GM19372 (cell line): ENCODE measurements around the gene RBM20.

Experiments
- ATAC-seq: cut with Tn5 transposase; IDR thresholded peaks from one replicate; pipeline ENCODE4 v1.9.1; 2021; ENCODE audit warnings: mild to moderate bottlenecking, low read depth, moderate library complexity; ENCODE audit not compliant: unreplicated experiment

RBM20 gene

DNA sequence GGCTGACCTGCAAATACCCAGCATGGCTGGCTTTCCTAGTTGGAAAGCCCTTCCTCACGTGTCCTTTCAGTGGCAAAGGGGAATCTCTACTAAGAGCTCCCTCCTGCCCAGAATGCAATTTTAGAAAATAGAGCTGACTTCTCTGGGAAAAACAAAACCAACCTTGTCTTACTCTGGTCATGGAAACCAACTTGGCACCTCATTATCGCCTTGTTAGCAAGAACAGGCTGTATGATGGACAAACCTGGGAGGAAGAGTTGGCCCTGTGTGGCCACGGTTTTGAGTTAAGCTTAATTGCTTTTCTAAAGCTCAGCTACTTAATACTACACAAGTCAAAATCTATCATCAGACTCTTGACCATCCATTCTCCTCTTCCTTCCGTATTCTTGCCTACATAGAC is 133.5 kb downstream of the RBM20 start:
- no peak for ATAC-seq

DNA sequence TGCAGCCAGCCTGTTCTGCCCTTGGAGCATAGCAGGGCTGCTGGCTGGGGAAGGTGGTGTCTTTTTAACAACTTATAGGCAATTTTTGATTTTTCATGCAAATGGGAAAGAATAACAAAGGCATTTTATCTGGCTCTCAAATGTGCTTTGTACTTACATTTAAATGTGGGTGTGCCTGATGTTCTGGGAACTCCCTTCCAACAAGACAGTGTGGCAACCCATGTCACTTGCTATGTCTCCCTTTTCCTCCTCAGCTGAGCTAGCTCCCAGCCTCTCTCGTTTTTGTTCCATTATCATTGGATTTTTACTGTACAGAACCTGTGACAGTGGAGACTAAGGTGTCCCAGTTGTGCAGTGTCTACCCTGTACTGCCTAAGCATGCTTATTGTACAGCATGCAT is 134.1 kb downstream of the RBM20 start:
- ATAC-seq: no peak

DNA sequence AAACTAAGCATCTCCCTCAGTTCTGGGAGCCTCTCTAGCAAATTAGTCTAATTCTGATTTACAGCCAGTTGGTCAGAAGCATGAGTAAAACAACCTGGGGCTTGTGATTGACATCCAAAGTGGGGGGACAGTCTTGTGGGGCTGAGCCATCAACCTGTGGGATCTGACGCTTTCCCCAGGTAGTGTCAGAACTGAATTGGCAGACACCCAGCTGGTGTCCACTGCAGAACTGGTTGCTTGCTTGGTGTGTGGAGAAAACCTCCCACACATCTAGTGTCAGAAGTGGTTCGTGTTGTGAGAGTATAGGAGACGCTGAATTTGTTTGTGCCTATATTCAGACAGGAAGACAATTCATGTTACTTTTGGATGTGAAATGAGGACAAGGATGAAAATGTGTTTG is 135.4 kb downstream of the RBM20 start:
- ATAC-seq: no peak

DNA sequence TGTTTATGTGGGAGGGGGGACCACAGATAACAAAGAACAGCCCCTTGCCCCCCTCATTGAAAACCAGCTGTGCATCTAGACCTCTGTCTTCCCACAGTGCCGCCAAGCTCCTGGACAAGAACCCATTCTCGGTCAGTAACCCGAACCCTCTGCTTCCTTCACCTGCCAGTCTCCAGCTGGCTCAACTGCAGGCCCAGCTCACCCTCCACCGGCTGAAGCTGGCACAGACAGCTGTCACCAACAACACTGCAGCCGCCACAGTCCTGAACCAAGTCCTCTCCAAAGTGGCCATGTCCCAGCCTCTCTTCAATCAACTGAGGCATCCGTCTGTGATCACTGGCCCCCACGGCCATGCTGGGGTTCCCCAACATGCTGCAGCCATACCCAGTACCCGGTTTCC is 136.6 kb downstream of the RBM20 start:
- ATAC-seq: no peak

DNA sequence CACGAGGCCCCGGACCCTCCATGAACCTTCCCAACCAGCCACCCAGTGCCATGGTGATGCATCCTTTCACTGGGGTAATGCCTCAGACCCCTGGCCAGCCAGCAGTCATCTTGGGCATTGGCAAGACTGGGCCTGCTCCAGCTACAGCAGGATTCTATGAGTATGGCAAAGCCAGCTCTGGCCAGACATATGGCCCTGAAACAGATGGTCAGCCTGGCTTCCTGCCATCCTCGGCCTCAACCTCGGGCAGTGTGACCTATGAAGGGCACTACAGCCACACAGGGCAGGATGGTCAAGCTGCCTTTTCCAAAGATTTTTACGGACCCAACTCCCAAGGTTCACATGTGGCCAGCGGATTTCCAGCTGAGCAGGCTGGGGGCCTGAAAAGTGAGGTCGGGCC is 137.0 kb downstream of the RBM20 start:
- ATAC-seq: no peak

DNA sequence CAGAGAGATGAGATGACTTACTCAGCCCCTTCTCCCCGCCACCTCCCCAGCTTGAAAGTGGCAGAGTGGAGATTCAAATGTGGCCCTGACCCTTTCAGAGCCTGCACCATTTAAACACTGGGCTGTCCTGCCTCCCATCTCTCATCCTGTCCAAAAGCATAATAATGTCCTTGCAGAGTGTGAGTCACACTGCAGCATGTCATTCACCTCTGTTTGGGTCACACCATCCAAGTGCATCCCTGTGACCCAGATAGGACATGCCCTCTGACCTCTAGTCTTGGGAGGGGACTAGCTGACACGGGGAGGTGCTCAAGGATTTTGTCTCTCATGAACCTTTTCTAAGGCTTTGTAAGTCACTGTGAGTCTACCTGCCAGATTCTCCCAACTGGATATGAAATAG is 138.5 kb downstream of the RBM20 start:
- no peak for ATAC-seq

DNA sequence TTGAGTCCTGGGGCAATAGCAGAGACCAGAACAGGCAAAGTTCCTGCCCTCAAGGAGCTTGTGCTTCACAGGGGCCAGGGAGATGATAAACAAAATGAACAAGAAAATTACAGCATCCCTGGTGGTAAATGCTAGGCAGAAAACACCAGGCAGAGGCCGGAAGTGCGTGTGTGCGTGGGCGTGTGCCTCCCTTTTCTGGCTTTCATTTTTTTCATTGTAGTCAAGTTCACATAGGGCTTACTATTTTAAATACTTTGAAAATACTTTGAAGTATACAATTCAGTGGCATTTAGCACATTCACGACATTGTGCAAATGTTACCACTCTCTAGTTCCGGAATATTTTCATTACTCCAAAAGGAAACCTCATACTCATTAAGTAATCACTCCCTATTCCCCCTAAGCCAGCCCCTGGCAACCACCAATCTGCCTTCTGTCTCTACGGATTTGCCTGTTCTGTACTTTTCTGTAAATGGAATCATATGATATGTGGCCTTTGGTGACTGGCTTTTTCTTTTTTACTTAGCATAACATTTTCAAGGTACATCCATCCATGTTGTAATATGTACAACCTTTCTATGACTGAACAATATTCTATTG is 139.5 kb downstream of the RBM20 start:
- ATAC-seq: no peak

DNA sequence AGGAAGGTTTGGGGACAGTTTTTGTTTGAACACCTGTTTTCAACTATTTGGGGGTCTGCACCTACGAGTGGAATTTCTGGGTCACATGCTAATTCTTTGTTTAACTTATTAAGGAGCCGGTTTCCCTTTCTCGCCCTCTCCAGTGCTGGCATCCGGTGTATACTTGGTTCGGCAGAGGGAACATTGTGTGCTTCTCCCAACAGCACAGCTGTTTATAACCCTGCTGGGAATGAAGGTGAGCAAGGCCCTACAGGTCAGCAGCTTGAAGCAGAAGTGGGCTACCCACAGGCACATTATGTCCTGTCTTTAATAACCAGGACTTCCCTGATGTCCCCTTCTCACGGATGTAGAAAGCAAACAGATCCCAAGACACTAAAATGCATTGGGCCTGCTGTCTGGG is 140.1 kb downstream of the RBM20 start:
- no peak for ATAC-seq

DNA sequence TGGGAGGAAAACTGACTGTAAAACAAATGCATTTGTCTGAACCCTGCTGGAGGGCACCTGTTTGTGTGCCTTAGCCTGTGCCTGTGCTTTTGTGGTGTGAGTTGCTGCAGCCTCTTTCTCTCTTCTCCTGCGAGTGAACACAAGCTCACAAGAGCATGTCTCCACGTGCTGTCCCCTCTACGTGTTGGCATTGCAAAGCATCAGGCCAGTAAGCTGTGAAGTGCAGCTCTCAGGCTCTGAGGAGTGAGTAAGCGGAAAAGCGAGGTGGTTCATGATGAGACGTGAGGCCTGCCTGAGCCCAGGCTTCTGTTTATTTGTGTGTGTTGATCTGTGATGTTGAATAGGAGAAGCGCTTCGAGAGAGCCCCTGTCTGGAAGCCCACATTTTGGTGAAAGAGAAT is 142.0 kb downstream of the RBM20 start:
- no peak for ATAC-seq

DNA sequence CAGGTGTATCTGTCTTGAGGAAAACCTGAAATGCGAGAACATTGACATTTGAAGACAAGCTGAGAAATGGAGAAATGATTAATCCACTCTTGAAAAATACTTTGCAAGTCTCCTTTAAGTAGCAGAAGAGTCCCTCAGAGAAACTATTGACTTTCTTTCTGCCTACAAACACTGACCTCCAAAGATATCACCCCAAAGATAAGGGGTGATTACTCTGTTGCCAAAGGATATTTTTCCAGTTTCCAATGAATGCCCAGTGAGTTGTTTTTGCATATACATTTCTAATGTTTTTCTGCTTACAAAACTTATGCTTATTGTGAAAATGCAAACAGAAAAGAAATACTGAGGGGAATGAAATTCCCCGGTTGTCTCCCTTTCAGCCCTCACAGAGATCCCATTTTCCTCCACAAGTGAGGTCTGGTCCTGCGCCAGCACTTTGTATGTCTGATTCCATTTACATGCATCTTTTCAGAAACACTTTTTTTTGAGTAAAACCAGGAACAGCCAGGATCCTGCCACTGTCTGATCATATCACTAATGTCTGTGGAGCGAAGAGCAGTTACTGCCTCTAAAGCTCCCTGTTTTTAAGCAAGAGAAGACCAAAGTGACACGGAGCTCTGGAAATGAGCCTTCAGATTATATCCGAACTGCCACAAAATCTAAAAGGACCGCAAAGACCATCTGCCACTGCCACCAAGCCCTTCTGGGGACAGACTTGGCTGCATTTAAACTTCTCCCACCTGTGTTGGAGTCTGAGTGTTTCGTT is 144.7 kb downstream of the RBM20 start:
- ATAC-seq: no peak

DNA sequence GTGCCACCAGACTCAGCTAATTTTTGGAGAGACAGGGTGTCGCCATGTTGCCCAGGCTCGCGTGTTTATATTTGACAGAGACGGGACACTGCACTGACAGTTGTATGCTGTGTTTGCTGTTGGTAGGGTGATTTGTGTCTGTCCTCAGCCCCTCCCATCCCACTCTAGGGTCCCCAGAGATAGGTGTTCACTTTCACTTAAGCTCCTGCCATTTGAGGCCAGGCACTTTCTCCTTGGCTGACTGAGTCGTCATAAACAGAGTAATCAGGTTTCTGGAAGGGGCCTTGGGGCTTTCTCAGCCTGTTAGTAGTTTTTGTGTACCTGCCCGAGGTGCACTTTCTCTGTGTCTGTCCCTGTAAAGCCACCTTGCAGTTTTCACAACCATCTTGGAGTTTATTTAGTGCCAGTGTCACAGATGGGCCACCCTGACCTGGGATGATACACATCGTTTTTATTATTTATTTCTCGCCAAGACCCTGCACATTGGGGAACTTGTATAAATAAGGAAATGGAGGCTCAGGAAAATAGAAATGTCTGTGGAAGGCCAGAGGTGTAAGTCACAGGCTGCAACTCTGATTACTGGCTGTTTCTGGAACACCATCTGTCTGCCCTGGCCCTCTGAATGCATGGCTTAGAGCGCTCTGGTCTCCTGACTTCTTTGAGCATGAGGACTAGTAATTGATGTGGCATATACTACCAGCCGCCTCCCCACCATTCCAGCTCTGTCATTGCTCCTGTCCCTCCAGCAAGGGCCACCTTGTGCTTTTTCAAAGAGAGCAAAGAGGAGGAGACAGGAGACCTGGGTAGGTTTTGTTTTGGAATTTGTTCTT is 145.7 kb downstream of the RBM20 start:
- ATAC-seq: no peak

DNA sequence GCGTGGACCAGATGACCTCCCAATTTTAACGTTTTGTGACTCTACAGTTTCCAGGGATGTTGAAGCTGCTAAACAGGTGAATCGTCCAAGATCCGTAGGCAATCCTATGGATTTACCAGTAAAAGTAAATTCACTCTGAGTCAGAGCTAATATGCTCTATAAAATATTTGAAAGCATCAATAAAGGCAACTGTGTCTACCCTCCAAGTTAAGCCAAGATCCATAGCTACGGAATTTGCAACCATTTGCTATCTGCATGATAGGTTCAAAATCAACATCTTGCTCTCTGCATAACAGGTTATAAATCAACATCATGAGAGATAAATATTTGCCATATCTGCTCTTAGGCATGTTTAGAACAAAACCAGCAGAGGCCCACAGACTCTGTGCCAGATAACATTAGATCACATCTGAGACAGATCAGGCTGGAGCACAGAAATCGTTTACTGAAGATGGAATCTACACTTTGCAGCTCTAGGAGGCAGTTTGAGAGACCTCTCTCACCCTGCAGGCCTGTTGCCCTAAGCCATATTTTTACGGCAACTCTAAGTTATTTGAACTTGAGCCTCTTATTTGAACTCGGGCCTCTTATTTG is 146.9 kb downstream of the RBM20 start:
- ATAC-seq: no peak

DNA sequence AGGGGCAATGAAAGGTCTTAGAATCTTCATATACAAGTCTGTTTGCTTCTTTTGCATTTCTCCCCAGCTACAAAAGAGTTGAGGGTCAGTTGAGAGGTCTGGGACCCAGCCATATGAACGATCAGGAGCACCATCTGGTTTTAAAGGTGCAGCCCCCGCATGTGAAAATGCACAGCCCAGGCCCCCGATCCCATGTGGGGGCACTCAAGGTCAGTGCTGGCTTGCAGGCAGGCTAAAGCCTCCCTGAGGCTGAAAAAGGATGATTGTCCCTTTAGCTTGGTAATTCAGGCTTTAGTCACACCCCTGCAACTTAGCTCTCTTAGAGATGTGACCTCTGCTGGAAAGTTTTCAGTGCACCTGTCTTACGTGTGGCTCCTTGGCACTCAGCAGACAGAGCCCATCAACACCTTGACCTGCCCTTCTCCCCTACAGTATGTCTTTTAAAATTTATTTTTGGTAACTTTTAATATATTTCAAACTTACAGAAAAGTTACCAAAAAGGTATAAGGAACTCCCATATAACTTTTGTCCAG is 147.5 kb downstream of the RBM20 start:
- no peak for ATAC-seq

DNA sequence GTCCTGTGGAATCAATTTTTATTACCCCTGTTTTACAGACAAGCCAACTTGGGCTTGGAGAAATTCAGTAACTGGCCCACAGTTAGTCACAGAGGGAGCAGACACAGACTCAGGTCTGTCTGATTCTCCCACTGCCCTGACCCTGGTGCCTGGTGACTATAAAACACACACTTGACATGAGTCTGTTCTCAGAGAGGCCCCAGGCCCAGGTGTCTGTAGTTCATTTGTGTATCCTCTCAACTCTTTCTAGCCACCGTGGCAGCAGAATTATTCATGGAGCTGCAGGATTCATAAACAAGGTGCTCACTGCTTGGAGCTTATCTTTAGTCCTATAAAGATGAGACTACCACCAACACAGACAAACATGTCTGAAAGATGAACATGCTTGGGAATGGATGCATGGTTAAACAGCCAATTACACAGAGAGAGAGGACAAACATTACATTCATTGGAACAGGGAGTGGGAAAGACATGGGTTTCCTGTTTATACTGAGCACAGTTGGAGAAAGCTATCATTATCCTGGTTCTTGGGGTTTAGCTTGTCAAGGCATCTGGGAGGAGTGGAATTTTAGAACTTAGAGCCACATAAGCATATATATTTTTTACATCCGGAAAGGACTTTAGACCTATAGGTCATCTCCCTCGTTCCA is 148.5 kb downstream of the RBM20 start:
- no peak for ATAC-seq

DNA sequence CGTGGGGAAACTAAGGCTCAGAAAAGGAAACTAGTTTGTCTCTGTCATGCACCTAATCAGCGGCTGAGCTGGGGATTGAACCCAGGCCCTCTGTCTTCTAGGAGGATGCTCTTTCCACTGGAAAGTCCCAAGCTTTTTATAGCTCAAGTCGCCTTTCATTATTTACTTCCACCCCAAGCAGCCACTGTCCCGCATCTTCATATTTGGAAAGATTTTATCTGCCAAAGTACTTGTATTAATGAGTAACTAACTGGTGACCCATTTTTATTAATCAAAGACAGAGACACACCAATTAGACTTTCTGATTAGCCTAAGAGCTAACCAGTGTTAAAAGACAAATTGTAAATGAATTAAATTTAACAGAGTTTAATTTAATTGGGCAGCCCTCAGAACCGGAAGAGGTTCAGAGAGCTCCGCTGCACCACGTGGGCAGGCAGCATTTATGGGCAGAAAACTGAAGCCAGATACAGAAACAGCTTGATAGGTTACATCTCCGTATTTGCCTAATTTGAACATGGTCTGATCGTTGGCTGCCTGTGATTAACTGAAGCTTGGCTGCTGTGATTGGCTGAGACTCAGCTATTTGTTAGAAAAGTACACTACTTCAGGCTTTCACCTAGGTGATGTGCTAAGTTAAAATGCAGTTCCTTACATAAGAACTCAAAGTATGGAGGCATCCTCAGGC is 149.1 kb downstream of the RBM20 start:
- ATAC-seq: no peak

DNA sequence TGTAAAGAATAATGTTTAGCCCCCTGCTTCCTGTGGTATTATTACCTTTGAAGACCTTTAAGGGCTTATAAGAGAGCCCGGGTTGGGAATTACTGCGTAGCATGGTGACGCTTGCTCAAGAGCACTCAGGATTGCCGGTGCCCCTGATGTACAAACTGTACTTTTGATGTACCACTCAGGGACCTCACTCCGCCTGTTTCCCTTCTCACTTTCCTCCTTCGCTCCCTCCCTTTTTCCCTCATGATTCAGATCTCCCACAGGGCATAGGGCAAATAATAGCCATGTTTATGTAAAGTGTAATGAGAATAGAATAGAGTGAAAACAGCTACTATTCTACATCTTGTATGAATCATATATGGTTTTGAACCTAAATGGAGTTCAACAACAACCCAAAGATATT is 149.8 kb downstream of the RBM20 start:
- ATAC-seq: no peak

DNA sequence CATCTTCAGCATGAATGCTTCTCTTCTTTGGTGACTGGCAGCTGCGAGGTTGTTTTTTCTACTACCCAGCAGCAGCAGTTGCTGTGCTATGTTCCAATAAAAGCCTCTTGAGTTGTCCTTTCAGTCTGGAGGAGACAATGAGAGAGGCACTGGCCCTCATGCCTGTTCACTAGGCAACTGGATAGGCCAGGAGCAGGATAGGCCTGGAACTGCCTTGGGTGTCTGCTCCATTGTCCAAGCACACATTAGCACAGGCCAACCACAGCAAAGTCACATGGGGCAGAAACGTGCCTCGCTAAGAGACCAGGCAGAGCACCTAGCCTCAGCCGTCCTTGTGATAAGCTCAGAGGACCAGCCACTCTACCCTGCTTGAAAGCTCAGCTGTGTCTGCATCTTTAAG is 150.7 kb downstream of the RBM20 start:
- no peak for ATAC-seq

DNA sequence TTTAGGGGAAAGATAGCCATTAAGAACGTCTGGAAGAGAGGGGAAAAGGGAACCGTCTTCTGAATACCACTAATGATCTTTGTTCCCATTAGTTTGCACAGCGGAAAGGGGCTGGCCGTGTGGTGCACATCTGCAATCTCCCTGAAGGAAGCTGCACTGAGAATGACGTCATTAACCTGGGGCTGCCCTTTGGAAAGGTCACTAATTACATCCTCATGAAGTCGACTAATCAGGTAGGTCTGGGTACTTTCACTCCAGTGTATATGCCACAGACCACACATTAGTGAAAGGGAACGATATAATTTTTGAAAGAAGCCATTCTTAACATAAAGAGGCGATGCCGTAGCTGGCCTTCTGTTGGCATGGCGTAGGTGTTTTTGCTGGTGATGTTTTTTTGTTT is 153.3 kb downstream of the RBM20 start:
- ATAC-seq: no peak

DNA sequence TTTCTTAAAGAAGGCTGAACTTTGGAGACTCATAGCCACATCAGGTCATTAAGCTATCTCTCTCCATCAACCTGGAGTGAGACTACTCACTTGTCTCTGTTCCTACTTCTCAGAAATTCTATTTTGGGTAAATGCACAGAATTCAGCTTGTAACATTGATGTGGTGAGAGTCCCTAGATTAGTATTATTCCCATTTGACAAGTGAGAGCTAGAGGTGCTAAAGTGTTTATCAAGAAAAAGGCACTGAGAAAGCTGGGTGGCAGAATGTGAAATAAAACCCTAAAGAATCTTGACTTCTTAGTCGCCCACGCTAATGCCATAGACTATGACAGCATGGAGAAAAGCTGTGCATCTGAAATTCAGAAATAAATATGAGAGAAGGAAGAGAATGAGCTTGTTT is 154.2 kb downstream of the RBM20 start:
- no peak for ATAC-seq

DNA sequence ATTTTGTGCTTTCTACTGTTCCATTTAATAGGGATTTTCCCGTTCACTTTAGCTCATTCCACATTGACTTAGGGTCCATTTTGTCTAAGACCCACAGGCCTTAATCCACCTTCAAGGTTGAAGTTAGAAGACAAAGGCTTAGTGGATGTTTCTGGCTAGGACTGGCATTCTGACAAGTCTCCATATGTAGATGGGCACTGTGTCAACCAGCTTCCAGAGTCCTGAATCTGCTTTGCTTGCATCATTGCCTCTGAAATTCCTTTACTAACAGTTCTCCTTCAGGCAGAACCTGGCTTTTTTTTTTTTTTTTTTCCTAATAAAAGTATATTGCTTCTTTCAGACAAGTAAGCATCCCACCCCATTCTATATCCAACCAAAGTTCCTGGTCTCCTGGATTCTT is 158.0 kb downstream of the RBM20 start:
- no peak for ATAC-seq
